Measurements from ENCODE around the gene CEP170B.
"Not testable (repeated sequence)": the region's sequence is repeated elsewhere in the genome, so short reads cannot be mapped to it uniquely, and the experiment has no call there.

Gene CEP170B

DNA sequence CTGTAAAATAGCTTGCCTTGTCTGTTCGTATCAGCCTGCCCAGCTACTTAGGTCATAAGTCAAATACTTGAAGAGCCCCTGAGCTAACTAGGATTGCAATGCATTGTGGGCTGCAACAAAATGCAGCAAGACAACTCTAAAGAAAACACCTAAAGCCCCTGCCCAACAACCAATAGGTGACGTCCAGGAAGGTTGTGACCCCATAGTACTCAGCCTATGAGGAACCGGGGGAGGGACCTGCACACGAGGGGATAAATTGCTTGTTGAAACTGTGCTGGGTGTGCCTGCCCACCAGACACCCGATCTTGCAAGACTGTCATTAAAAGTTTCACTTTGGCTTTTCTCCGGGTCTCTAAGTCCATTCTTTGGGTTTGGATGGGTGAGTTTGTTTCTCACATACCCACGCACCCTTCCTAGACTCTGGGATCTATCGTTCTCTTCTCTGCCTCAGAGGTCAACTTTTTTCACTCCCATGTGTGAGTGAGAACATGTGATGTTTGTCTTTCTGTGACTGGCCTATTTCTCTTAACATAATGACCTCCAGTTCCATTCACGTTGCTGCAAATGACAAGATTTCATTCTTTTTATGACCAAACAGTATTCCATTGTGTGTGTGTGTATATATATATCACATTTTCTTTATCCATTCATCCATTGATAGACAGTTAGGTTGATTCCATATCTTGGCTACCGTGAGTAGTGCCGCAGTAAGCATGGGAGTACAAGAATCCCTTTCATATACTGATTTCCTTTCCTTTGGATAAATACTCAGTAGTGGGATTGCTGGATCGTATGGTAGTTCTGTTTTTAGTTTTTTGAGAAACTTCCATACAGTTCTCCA, 54.3 kb downstream of the CEP170B start:
- not testable (repeated sequence) for DNase-seq

DNA sequence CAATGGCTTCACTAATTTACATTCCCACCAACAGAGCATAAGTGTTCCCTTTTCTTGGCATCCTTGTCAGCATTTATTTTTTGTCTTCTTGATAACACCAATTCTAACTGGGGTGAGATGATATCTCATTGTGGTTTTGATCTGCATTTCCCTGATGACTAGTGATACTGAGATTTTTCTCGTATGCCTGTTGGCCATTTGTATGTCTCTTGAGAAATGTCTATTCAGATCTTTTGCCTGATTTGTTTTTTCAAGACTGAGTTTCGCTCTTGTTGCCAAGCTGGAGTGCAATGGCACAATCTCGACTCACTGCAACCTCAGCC, 54.9 kb downstream of the CEP170B start:
- no peak for DNase-seq

DNA sequence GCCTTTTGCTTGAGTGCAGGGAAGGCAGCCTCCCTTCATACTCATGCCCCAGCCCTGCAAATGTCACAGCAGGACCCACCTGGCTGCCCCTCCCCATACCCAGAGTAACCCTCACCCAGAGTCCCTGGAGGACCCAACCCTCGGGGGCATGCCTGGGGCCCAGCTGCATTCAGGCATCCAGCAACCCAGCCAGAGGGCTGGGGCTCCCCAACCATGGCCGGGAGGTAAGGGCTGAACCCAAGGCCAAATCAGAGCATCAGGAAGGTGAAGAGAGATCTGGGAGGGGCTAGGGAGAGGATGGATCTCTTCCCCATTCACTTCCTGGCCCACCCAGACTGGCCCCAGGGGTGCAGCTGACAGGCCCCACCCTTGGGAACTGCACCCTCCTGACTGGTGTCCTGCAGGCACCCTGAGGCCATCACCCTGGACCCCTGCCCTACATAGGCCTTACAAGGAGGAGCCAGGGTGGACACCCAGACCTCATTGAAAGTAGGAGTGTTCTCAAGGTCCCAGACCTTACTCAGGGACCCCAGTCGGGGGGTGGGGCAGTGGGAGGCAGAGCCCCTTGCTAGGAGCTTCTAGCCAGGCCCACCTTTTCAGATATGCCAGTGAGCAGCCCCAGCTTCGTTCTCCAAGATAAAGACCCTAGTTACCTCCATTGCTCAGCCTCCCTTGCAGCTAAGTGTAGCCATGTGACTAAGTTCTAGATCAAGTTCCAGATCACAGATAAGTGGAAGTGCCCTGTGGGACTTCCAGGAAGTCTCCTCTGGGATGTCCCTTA, 58.8 kb downstream of the CEP170B start:
- no peak for DNase-seq

DNA sequence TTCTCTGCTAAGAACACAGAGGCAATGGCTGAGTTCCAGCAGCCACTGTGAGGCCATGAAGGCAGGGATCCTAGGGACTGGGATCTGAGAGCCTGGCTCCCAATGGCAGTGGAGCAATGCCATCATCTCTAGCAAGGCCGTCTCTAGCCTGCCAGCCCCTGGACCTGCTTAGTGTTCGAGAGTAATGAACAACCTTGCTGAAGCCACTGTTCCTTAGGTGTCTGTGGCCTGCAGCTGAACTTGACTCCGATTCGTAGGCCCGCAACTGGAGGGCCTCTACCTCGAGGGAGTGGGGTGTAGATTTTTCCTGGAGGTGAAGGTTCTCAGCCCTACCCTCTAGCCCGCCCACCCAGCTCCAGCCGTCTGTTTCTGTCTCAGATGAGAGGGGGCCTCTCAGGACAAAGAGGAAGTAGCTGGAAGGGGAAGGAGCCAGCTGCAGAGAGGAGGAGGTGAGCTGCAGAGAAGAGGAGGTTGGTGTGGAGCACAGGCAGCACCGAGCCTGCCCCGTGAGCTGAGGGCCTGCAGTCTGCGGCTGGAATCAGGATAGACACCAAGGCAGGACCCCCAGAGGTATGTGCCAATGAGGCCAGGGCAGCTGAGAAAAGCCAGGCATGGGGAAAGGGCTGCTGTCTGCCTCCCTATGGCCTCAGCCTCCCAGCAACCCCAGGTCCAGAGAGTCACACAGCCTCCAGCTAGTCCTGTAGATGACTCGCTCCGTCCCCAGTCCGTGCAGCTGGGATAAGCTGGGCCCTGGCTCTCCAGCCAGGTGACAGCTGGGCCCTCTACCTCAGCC, 59.5 kb downstream of the CEP170B start, which contains the start of gene PLD4:
Gene PLD4, plus strand, starts transcription at position 459 of the 793 bp plus-strand sequence. CDS start 2,262 bp downstream, outside the sequence.
- DNase-seq = no peak

DNA sequence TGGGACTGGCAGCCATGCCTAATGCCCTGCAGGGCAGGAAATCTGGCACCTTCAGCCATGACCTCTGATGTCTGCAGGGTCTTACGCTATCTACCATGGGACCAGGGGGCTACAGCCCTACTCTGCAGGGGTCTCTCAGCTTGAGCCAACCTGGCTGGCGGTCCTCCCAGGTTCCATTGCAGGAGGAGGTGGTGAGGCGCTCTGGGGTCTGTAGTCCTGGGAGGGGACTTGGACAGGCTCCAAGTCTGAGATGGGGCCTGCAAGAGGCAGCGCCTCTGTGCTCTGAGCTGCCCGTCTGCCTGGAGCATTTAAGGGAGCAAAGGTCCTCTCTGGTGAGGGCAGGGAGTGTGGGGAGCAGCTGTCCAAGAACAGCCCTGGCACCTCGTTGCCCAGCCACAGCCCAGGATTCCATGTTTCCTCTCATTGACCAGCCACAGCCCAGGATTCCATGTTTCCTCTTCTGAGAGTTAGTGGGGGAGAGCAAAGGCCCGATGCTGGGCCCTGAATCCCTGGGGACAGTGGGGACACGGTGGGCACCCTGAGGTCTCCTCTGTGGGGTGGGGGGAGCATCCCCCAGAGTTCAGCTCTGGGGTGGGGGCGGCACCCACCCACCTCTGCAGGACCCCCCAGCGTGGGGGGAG, 60.3 kb downstream of the CEP170B start:
- no peak for DNase-seq

DNA sequence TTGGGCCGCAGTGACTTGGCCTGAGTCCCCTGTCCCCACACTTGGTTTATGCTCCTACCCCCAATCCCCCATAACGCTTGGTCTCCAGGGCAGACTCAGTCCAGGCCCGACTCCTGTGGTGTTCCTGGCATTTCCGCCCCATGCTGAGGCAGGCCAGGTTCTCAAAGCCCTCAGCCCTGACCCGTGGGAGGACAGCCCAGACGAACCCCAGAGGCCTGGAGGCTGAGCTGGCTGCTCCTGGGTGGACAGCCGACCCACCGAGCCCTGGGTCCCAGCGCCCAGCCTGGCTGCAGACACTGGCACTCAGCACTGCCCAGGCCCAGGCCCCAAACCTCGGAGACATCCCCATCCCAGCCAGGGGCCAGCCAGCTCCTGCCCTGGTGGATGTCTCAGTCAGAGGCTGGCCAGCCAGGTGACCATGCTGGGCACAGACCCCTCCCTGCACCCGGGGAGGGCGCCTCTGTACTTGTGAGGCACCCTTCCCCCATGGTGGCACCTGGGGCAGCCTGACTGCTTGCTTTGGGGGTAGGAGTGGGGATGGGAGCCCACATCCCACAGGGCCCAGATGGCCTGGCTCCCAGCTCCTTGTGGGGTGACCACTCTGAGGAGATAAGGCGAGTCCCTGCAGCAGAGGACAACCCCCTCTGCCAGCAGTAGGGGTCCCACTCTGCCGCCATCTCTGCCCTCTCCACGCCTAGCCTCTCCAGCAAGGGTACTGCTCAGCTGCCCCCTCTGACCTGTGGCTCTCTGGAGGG, 61.0 kb downstream of the CEP170B start:
- DNase-seq = no peak

DNA sequence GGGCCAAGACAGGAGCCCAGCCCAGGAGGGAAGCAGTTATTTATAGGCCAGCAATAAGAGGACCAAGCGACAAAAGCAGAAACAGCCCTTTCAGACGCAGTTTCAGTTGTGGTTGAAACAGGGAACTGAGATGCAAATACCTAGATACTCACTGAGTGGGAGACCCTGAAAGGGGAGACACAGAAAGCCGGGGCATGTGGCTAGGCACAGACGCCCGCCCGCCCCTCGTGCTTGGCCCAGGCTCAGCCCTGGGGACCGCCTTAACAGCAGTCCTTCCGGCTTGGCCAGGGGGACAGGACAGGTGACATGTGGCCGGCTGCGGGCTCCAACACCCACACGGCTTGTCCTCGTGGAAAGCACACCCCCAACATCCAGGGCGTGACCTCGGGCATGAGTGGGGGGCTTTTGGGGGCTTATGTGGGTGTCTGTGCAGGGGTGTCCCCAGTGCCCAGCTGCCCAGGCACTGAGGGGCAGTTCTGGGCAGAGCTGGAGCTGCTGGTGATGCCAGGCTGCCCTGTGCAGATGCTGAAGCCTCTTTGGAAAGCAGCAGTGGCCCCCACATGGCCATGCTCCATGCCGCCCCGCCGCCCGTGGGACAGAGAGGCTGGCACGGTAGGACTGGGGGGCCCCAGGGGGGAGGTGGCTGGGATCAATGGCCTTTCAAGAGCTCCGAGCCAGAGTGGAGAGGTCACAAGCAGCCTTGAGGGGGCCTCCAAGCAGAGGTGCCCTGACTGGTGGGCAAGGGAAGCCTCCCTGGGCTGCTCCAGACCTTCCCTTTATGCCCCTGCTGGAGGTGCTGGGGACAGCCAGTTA, 61.8 kb downstream of the CEP170B start:
- no peak for DNase-seq

DNA sequence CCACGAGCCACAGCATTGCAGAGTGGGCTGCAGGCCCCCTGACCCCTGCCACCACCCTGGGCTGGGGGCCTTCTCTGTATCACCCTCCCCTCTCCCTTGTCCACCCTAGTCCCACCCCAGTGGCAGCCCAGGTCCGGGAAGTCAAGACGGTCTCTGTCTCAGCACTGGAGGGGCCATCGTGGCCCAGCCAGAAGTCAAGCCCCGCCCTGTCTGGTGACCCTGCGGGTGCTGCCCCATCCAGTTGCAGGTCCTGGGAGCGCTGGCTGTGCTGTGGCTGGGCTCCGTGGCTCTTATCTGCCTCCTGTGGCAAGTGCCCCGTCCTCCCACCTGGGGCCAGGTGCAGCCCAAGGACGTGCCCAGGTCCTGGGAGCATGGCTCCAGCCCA, 62.4 kb downstream of the CEP170B start:
- DNase-seq = no peak

DNA sequence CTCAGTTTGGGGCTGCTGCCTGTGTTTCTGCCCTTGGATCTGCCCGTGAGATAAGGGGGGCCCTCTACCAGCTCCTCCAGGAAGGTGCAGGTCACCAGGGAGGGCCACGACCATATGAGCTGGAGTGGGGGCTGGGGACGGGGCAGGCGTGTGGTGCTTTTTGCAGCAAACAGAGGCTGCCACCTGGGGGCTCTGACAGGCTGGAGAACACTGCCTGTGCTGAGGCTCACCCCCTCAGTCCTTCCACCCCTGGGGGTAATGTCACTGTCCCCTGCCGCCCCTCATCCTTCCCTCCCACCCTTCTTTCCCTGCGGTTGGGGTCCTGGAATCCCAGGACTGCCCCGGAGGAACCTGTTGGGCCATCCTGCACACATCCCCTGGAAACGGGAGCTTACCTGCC, 62.8 kb downstream of the CEP170B start:
- DNase-seq = no peak

DNA sequence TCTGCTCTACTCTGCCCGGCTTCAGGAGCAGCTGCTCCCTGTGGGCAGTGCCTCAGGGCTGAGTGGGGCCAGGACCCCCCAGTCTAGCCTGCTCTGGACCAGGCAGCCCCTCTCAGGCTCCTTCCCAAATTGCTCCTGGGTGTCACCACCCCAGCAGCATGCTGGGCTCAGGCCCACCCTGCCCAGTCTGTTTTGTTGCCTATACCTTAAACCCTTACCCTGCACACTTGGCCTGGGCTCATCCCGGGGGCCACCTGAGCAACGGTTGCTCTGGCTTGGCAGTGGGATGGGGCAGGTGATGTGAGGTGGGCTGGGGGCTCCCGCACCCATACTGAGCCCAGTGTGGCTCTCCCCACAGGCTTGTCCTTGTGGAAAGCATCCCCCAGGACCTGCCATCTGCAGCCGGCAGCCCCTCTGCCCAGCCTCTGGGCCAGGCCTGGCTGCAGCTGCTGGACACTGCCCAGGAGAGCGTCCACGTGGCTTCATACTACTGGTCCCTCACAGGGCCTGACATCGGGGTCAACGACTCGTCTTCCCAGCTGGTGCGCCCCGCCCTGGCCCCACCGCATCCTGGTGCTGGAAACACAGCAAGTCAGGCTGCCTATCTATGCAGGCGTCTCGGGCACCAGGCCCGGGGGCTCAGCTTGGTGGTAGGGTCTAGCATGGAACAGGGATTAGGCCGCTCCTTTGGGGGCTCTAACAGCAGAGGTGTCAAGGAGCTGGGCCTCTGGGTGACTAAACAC, 63.5 kb downstream of the CEP170B start:
- no peak for DNase-seq

DNA sequence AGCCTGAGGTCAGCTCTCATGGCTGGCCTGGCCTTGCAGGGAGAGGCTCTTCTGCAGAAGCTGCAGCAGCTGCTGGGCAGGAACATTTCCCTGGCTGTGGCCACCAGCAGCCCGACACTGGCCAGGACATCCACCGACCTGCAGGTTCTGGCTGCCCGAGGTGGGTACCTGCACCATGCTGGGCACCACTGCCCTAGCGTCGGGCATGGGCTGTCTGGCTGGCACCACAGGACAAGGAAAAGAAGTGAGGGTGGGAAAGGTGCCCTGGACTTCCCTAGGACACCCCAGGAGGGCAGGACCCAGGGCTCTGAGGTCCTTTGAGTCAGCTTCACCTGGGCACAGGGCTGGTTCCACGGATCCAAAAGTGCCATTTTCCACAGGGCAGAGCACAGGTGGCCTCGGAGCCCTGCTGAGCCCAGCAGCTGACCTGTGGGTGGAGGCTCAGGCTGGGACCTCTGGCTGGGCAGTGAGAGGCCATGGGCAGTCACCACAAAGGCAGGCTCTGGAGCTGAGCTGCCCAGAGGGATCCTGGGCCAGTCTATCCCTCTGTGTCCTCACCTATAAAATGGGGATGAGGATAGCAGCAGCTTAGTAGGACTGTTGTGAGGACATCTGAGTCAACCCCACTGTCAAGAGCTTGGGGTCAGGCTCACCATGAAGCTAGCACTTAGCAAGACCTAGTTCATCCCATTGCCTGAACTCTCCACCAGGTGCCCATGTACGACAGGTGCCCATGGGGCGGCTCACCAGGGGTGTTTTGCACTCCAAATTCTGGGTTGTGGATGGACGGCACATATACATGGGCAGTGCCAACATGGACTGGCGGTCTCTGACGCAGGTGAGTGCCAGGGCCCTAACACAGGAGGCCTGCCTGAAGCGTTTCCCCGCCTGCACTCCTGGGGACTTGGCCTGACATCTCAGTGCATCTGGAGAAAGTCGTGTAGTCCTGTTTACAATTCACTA, 64.5 kb downstream of the CEP170B start:
- DNase-seq = no peak

DNA sequence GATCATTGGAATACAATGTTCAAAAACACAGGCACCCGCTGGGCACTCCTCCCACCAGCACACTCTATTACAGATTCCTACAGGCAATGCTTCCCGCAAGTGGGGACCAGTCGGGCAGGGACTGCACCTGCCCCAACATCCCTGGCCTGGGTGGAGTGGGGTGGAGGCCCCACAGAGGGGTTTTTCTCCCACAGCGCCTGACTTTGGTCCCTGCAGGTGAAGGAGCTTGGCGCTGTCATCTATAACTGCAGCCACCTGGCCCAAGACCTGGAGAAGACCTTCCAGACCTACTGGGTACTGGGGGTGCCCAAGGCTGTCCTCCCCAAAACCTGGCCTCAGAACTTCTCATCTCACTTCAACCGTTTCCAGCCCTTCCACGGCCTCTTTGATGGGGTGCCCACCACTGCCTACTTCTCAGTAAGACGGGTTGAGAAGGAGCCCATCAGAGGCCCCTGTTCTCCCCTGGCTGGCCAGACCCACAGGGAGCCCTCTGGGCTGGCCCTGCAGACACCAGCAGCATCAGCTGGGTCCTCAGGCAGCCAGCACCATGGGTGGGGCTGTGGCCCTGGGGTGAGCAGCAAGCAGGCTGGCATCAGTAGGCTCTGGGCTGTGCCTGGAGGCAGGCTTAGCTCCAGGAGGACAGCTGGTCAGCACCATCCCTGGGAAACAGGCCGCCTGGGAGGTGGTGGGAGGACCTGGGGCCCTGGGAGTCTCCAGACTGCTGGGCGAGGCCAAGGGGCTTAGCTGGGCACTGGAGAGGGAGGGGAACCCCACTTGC, 65.6 kb downstream of the CEP170B start:
- DNase-seq = no peak

DNA sequence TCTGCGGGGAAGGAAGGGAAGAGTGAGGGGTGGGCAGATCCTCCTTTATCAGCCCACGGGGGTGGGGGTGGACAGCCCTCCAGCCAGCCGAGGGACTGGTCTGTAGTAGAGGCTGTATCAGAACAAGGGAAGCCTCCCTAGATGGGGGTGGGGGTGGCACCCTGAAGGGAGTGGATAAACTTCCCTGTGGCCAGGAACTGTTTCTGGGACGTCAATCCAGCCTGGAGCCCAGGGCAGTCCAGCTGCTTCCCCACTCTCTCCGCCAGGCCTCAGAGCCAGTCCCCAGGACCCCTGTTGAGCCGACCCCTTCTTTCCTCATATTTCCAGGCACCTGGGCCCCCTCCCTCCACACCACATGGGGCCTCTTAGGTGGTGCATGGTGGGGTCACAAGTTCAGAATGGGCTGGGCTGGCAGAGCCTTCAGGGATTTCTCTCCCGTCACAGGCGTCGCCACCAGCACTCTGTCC, 66.3 kb downstream of the CEP170B start:
- no peak for DNase-seq

DNA sequence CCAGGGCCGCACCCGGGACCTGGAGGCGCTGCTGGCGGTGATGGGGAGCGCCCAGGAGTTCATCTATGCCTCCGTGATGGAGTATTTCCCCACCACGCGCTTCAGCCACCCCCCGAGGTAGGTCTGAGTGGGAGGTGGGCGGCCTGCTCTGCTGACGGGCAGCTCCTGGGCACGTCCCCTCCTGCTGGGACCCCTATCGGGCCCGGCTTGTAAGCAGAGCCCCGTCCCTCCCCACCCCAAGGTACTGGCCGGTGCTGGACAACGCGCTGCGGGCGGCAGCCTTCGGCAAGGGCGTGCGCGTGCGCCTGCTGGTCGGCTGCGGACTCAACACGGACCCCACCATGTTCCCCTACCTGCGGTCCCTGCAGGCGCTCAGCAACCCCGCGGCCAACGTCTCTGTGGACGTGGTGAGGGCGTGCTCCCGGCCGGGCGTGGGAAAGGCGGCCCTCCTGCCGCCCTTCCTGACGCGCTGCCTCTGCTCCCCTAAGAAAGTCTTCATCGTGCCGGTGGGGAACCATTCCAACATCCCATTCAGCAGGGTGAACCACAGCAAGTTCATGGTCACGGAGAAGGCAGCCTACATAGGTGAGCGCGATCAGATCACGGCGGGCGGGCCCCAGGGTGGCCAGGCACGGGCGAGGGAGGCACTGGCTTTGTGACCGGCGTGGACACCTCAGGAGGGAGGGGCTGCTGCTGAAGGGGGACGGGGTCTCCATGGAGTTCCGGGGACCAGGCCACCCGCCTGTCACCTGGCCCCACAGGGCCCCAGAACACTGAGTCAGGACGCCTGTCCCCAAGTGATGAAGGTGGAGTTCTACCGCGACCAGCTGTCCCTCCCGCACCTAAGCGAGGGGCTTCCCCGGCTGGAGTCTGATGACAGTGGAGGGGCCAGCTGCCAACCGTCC, 67.0 kb downstream of the CEP170B start:
- DNase-seq = no peak

DNA sequence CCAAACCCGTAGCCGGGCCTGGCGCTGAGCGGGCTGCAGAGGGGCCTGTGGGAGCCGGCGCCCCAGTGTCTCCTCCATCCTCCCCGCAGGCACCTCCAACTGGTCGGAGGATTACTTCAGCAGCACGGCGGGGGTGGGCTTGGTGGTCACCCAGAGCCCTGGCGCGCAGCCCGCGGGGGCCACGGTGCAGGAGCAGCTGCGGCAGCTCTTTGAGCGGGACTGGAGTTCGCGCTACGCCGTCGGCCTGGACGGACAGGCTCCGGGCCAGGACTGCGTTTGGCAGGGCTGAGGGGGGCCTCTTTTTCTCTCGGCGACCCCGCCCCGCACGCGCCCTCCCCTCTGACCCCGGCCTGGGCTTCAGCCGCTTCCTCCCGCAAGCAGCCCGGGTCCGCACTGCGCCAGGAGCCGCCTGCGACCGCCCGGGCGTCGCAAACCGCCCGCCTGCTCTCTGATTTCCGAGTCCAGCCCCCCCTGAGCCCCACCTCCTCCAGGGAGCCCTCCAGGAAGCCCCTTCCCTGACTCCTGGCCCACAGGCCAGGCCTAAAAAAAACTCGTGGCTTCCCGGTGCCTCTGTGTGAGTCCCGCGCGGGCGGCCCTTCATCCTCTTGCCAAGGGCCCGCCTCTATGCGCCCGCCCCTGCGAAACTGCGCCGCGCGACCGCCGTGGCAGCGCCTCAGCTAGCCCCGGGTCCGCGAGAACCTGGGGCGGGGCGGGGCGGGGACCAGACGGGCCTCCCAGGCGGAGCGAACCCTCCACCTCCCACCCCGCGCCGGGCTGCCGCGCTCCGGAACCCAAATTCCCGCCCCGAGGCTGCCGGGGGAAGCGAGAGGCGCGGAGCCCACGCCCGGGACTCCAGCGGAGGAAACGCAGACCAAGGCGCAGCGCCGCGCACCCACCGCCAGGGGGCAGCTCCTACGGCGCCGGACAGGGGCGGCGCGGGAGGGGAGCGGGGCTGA, 67.9 kb downstream of the CEP170B start:
- DNase-seq = peak; percentile 77
